IPS DF 4.7 (cell line): ENCODE measurements around the gene EFCAB5.

Experiments used
- DNase-seq: peaks from one replicate; pipeline ENCODE4 v3.0.0-alpha.2; 2013; ENCODE audit warnings: low spot score; ENCODE audit errors: extremely low read depth

Gene EFCAB5

DNA sequence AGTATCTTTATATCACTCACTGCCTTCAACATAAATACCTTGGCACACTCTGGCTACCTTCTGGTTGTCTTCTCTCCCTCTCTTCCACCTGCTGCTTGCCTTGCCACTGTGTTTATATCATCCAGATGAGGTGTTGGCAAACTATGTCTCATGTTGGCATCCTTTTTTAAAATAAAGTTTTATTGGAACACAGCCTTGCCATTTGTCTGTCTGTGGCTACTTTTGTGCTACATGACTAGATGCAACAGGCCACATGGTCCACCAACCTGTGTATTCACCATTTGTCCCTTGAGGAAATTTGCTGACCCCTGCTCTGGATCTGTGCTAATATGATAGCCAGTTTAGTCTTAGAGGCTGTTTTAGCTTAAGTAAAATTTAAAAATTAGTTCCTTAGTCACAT lies 212.0 kb downstream of the EFCAB5 start:
- no peak for DNase-seq

DNA sequence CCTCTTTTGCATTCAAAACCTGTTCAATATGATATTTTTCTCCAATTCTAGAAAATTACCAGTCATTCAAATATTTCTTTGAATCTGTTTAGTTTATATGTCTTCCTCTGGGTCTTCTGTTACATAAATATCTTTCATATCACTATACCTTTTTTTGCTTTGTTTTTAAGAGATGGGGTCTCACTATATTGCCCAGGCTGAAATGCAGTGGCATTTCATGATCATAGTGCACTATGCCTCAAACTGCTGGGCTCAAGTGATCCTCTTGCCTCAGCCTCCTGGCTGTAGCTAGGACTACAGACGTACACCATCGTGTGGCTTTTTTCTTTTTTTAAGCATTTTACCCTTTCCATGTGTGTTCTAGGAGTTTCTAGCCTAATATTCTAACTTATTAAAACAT lies 214.0 kb downstream of the EFCAB5 start:
- DNase-seq = no peak
